Caco-2 (cell line): ENCODE measurements around the gene RBM39. TPM values are rescaled to one million over a fixed set of nuclear protein-coding genes. Genes with fewer than 3 reads are reported as not detected.
"Not testable (repeated sequence)": the region's sequence is repeated elsewhere in the genome, so short reads cannot be mapped to it uniquely, and the experiment has no call there.

Source experiments
- BruUV-seq: library from RNA; stranded (reverse); fragments of 400-500 nt; replicated peaks from 2 replicates; lab custom pipeline; 2021; lab: Mats Ljungman, UMichigan
- CTCF ChIA-PET: fragments of 300-600 bp; sonication (Branson Sonifier 250); formaldehyde crosslinking; loops from one replicate; lab custom pipeline; 2022; ENCODE audit warnings: antibody characterized with exemption; lab: Charles Lee
- POLR2A ChIA-PET: fragments of 300-600 bp; sonication (Branson Sonifier 250); formaldehyde crosslinking; loops from one replicate; lab custom pipeline; 2022; ENCODE audit warnings: antibody characterized with exemption; lab: Charles Lee
- DNase-seq, 2 experiments: peaks; one replicate each; pipeline versions ENCODE4 v3.0.0 to v3.0.0-alpha.2; 2020 to 2022
- H3K27me3 ChIP-seq: replicated peaks from 2 replicates; pipeline ENCODE4 v1.6.0; 2011; ENCODE audit warnings: low read length; ENCODE audit not compliant: control insufficient read depth, insufficient read depth
- H3K36me3 ChIP-seq: 2 replicates; pipeline ENCODE4 v1.5.1; 2011; ENCODE audit warnings: low read length; ENCODE audit not compliant: control insufficient read depth, insufficient read depth
- H3K4me1 ChIP-seq: fragments of 250-450 bp; sonication (Bioruptor Pico); 2 replicates; pipeline ENCODE4 v1.5.1; 2020; ENCODE audit warnings: mild to moderate bottlenecking
- H3K4me3 ChIP-seq: 2 replicates; pipeline ENCODE4 v1.5.1; 2011; ENCODE audit warnings: low read depth, mild to moderate bottlenecking, control low read depth, low read length
- H3K9me3 ChIP-seq: fragments of 250-450 bp; sonication (Bioruptor Pico); 2 replicates; pipeline ENCODE4 v1.5.1; 2020; ENCODE audit warnings: mild to moderate bottlenecking, moderate library complexity
- H3K27ac Mint-ChIP-seq: one replicate; pipeline ENCODE4 v1.8.0; 2022; ENCODE audit warnings: mixed read lengths; ENCODE audit not compliant: unreplicated experiment
- H3K27me3 Mint-ChIP-seq: one replicate; pipeline ENCODE4 v1.8.0; 2022; ENCODE audit warnings: mixed read lengths; ENCODE audit not compliant: insufficient read depth, unreplicated experiment
- H3K36me3 Mint-ChIP-seq: one replicate; pipeline ENCODE4 v1.8.0; 2022; ENCODE audit warnings: mild to moderate bottlenecking, mixed read lengths; ENCODE audit not compliant: insufficient read depth, unreplicated experiment
- H3K4me1 Mint-ChIP-seq: one replicate; pipeline ENCODE4 v1.8.0; 2022; ENCODE audit warnings: low read depth, mixed read lengths; ENCODE audit not compliant: unreplicated experiment
- H3K4me3 Mint-ChIP-seq: one replicate; pipeline ENCODE4 v1.8.0; 2022; ENCODE audit warnings: mild to moderate bottlenecking, moderate library complexity, mixed read lengths; ENCODE audit not compliant: unreplicated experiment
- H3K9me3 Mint-ChIP-seq: one replicate; pipeline ENCODE4 v1.8.0; 2022; ENCODE audit warnings: mixed read lengths; ENCODE audit not compliant: unreplicated experiment
- intact Hi-C: fragments of 100-400 bp; cut with micrococcal nuclease; formaldehyde crosslinking; loops from one replicate; pipeline ENCODE4 v1.10.0; 2022; ENCODE audit not compliant: unreplicated experiment
- total RNA-seq: library from RNA; stranded (reverse); gene quantifications from 2 replicates; pipeline ENCODE4 v1.2.3, GENCODE V29; 2022
- TF ChIP-seq, protein P1 (sequence below), 2 experiments: fragments of 200-600 bp in 1 of 2; IDR thresholded peaks; 1 replicate in 1 of 2; 2 replicates in 1 of 2; pipeline versions ENCODE4 v1.5.1 to v1.8.0; 2011 to 2022; ENCODE audit warnings: antibody characterized with exemption in 1 of 2, control low read depth in 1 of 2, inconsistent platforms in 1 of 2, low read depth in 1 of 2, low read length in 1 of 2, mild to moderate bottlenecking in 1 of 2, moderate library complexity in 1 of 2; ENCODE audit not compliant: insufficient read depth in 1 of 2, severe bottlenecking in 1 of 2, unreplicated experiment in 1 of 2

RBM39 gene
- total RNA-seq, 1 experiment from 2014 or later = 750 TPM

DNA sequence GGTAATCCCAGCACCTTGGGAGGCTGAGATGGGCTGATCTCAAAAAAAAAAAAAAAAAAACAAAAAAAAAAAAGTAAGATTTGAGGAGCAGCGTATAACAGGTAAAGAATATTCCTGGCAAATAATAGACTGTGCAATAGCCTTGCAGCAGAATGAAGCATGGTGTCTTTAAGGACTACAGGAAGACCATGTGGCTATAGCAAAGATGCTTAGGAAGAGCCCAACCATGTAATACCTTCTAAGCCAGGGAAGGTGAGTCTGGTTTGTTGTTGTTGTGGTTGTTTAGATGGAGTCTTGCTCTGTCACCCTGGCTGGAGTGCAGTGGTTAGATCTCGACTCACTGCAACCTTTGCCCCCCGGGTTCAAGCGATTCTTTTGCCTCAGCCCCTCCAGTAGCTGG lies 14.3 kb upstream of the RBM39 start:
- BruUV-seq = no TSS peak
- Histone ChIP-seq H3K4me1 (no peaks in the 10 kb centered on the region), H3K9me3 (no peaks in the 10 kb centered on the region), H3K27me3 (no peaks in the 10 kb centered on the region), H3K4me3 (no peak overlapping the region), H3K36me3 (no peaks in the 10 kb centered on the region)
- Mint-ChIP-seq H3K27me3 (peaks cover 2% of the 10 kb centered on the region), H3K9me3 (no peaks in the 10 kb centered on the region), H3K36me3 (no peaks in the 10 kb centered on the region), H3K4me1 (peaks cover 6% of the 10 kb centered on the region), H3K4me3 (no peak overlapping the region), H3K27ac (no peak overlapping the region)
- intact Hi-C loops = no loop called here
- TF ChIP-seq, protein P1, sequence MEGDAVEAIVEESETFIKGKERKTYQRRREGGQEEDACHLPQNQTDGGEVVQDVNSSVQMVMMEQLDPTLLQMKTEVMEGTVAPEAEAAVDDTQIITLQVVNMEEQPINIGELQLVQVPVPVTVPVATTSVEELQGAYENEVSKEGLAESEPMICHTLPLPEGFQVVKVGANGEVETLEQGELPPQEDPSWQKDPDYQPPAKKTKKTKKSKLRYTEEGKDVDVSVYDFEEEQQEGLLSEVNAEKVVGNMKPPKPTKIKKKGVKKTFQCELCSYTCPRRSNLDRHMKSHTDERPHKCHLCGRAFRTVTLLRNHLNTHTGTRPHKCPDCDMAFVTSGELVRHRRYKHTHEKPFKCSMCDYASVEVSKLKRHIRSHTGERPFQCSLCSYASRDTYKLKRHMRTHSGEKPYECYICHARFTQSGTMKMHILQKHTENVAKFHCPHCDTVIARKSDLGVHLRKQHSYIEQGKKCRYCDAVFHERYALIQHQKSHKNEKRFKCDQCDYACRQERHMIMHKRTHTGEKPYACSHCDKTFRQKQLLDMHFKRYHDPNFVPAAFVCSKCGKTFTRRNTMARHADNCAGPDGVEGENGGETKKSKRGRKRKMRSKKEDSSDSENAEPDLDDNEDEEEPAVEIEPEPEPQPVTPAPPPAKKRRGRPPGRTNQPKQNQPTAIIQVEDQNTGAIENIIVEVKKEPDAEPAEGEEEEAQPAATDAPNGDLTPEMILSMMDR (IDR thresholded peaks at IDR 0.05; ENCODE audit: insufficient read depth in 1 of 2, low read depth in 1 of 2, low read length in 1 of 2, severe bottlenecking in 1 of 2, unreplicated experiment in 1 of 2) = no peak
- ChIA-PET CTCF (interaction anchor here (0.6 kb wide), 3 partner anchors 14 to 127 kb away, joined by 3 read pairs; no protein-coding TSS in a partner anchor), POLR2A (interaction anchor here (1.2 kb wide), 1 partner anchor 14 kb away, joined by 4 read pairs; the partner anchor contains the start of gene RBM39)
- DNase-seq = no peak

DNA sequence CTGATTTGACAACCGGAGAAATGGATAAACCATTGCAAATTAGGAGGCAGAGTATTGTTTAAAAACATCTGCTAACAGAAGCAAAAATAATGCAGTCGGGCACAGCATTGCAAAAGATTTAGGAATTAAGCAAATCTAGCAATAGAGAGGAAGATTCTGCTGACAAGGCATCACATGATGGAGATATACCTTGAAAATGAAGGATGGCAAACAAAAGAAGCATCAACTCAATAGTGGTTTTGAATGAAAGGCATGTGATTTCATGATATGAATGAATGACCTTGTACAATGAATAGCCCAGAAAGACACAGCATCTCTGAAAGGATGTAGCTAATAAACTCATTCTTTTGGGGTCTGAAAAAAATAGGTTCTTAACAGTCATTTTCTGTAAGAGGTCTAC lies 8.6 kb upstream of the RBM39 start:
- Mint-ChIP-seq H3K27me3 (peaks cover 5% of the 10 kb centered on the region), H3K4me1 (no peaks in the 10 kb centered on the region), H3K9me3 (no peaks in the 10 kb centered on the region), H3K27ac (no peak overlapping the region), H3K36me3 (no peaks in the 10 kb centered on the region), H3K4me3 (no peak overlapping the region)
- H3K9me3 ChIP-seq = no peaks in the 10 kb centered on the region
- ChIA-PET POLR2A (no interaction called here), CTCF (interaction anchor here (0.6 to 1.1 kb wide), 2 partner anchors 9 to 204 kb away, joined by 3 read pairs; partner anchors contain the start of genes RBM39 and SCAND1)
- no TSS peak for BruUV-seq
- no peaks in the 10 kb centered on the region for H3K27me3 ChIP-seq
- H3K4me1 ChIP-seq = no peaks in the 10 kb centered on the region
- no peak overlapping the region for H3K4me3 ChIP-seq
- TF ChIP-seq, protein P1 (IDR thresholded peaks at IDR 0.05; ENCODE audit: insufficient read depth in 1 of 2, low read depth in 1 of 2, low read length in 1 of 2, severe bottlenecking in 1 of 2, unreplicated experiment in 1 of 2) = no peak
- intact Hi-C loops = no loop called here
- no peaks in the 10 kb centered on the region for H3K36me3 ChIP-seq
- DNase-seq = no peak

DNA sequence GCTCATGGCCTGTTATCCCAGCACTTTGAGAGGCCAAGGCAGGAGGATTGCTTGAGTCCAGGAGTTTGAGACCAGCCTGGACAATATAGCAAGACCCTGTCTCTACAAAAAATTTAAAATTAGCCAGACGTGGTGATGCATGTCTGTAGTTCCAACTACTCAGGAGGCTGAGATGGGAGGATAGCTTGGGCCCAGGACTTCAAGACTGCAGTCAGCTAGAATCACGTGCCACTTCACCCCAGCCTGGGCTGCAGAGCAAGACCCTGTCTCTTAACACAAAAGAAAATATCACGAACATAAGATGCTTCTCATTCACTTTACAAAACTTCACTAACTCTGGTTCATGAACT lies 2.4 kb upstream of the RBM39 start:
- DNase-seq, H3K9me3 Mint-ChIP-seq: not testable (repeated sequence)
- H3K36me3 Mint-ChIP-seq = peaks cover 38% of the 10 kb centered on the region

More for the DNA sequence above, 2.4 kb upstream of the RBM39 start:
- not testable (repeated sequence) for H3K27ac Mint-ChIP-seq, H3K36me3 ChIP-seq, H3K27me3 Mint-ChIP-seq, H3K4me3 Mint-ChIP-seq, H3K4me3 ChIP-seq, H3K27me3 ChIP-seq, H3K9me3 ChIP-seq, BruUV-seq
- ChIA-PET CTCF (interaction anchor here (0.7 to 3.1 kb wide), 3 partner anchors 21 to 140 kb away, joined by 3 to 23 read pairs (median 5); no protein-coding TSS in a partner anchor), POLR2A (interaction anchor here (3.0 kb wide), 1 partner anchor 24 kb away, joined by 25 read pairs; no protein-coding TSS in a partner anchor)
- intact Hi-C loops = loop anchor here (5.0 kb wide), 2 partner anchors 208 to 343 kb away; partner anchors contain the start of gene SCAND1
- H3K4me1 ChIP-seq = peaks cover 22% of the 10 kb centered on the region
- peaks cover 22% of the 10 kb centered on the region for H3K4me1 Mint-ChIP-seq
